Ovary (tissue), 3 donors: ENCODE results near the gene ARHGEF1.

Source experiments
- CTCF ChIP-seq, 3 donors: fragments of 450-650 bp in 2 of 3; fragments of 200-600 bp in 1 of 3; IDR thresholded peaks; one replicate each; pipeline versions ENCODE4 v1.5.1 to v1.8.0; 2016 to 2022; ENCODE audit warnings: antibody characterized with exemption in 3 of 3, mild to moderate bottlenecking in 1 of 3
- EP300 ChIP-seq: sonication (generic); formaldehyde crosslinking; IDR thresholded peaks from one replicate; pipeline ENCODE4 v1.6.1; 2017; ENCODE audit warnings: antibody characterized with exemption
- POLR2A ChIP-seq: fragments of 450-650 bp; IDR thresholded peaks from one replicate; pipeline ENCODE4 v1.6.1; 2017; ENCODE audit warnings: antibody characterized with exemption, mild to moderate bottlenecking, moderate library complexity
- donor health status: DM: no; HTN: no; CAD: no.

- no peak for TF ChIP-seq CTCF (IDR thresholded peaks at IDR 0.05)
- TF ChIP-seq POLR2A: no peak
- TF ChIP-seq EP300: no peak
Observed at GRCh38 chr19:41906271-41906670, 23.3 kb downstream of the ARHGEF1 start.
